GM18502 (cell line): Measurements from ENCODE around the gene BMP6.
"Not testable (repeated sequence)": the region's sequence is repeated elsewhere in the genome, so short reads cannot be mapped to it uniquely, and the experiment has no call there.

ENCODE experiments used
- ATAC-seq: cut with Tn5 transposase; IDR thresholded peaks from one replicate; pipeline ENCODE4 v1.9.1; 2021; ENCODE audit warnings: mild to moderate bottlenecking; ENCODE audit not compliant: unreplicated experiment, poor library complexity

Gene BMP6

GRCh38 chr6:7878401-7878964 lies 152.6 kb downstream of the BMP6 start:
- ATAC-seq, result no peak

DNA sequence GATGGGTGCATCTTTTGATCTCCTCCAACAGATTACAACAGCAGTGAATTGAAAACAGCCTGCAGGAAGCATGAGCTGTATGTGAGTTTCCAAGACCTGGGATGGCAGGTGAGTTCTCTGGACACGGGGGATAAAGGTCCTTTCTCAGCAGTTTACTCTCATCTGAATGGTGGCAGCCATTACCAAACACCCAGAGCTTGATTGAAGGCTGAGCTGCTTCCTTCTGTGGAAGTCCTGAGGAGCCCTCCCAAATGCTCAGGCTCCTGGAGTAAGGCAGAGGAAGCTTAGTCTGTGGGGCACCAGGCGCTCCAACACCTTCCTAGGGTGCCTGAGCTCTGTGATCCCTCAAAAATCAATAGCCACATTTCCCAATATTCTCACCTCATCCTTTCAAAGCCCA lies 153.1 kb downstream of the BMP6 start:
- ATAC-seq, result no peak

- no peak for ATAC-seq
These were observed 153.7 kb downstream of the BMP6 start for GRCh38 chr6:7879579-7879978.

DNA sequence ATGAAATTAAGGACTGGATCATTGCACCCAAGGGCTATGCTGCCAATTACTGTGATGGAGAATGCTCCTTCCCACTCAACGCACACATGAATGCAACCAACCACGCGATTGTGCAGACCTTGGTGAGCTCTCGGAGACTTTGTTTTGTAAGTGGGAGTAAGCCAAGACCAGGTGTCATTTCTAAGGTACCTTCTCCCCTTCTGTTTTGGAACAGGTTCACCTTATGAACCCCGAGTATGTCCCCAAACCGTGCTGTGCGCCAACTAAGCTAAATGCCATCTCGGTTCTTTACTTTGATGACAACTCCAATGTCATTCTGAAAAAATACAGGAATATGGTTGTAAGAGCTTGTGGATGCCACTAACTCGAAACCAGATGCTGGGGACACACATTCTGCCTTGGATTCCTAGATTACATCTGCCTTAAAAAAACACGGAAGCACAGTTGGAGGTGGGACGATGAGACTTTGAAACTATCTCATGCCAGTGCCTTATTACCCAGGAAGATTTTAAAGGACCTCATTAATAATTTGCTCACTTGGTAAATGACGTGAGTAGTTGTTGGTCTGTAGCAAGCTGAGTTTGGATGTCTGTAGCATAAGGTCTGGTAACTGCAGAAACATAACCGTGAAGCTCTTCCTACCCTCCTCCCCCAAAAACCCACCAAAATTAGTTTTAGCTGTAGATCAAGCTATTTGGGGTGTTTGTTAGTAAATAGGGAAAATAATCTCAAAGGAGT lies 154.2 kb downstream of the BMP6 start:
- ATAC-seq, result no peak

GRCh38 chr6:7880718-7881107 lies 154.8 kb downstream of the BMP6 start:
- no peak for ATAC-seq

GRCh38 chr6:7881765-7882500 lies 156.0 kb downstream of the BMP6 start:
- ATAC-seq, result no peak

DNA sequence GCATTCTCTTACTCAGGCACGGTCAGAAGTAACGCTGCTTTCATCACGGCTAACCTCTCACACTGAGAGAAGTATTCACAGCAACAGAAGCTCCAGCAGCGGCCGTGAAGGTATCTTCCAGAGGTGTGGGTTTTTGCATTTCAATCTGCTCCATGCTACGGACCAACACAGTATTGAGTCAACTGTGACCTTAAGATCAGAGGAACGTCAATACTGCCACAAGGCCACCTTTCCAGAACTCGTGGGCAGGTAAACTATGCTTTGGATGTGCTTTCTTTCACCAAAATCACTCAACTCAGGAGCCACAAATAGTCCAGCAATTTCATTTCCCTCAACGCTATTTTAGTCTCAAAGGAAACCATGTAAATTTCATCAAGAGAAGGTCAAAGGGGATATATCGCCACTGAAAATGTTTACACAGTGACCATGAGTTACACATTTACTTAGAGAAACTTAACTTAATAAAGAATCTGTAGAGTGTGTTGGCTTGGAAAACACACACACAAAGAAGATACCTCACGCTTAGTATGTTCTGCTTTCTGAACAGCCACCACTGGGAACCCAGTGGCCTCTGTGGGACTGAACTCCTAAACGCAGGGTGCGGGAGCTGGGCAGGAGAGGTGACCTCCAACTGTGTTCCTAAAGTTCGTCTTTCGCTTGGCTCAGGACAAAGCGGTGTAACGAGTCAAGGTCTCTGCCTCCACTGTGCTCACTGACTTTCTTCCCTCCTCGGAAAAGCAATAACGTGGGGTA lies 156.8 kb downstream of the BMP6 start:
- ATAC-seq, result no peak

- no peak for ATAC-seq
These were observed 157.5 kb downstream of the BMP6 start for GRCh38 chr6:7883381-7883780.

- ATAC-seq, result no peak
These were observed 160.2 kb downstream of the BMP6 start for GRCh38 chr6:7886132-7886531.

DNA sequence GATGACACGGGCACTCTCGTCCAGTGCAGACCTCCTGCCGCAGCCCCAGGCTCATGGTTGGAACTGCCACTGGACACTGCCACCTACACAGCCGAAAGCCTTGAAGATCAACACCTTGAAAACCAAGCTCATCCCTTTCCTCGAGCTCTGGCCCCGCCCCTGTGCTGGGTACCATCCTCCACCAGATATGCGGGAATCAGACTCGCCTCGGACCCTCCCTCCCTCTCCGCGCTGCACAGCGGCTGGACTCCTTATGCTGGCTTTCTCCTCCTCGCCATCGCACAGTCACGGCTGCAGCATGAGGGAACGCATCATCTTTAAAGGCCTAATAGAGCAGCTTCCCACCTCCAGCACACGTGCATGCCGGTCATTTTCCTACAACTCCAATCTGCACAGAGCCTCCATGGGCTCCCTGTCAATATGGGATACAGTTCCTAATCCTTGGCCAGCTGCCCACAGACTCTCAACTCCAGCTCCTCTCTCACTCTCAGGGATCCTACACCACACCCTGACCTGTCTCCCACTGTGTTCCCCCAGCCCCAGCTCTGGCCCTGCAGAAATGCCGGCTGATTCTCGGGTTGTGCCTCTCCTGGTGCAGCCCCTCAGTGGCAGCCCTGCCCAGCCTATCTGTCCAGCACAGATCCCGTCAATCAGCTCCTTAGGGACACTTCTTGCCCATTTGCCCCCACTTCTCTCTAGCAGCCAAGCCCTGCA lies 161.5 kb downstream of the BMP6 start:
- no peak for ATAC-seq

GRCh38 chr6:7888587-7889357 lies 162.9 kb downstream of the BMP6 start:
- no peak for ATAC-seq

DNA sequence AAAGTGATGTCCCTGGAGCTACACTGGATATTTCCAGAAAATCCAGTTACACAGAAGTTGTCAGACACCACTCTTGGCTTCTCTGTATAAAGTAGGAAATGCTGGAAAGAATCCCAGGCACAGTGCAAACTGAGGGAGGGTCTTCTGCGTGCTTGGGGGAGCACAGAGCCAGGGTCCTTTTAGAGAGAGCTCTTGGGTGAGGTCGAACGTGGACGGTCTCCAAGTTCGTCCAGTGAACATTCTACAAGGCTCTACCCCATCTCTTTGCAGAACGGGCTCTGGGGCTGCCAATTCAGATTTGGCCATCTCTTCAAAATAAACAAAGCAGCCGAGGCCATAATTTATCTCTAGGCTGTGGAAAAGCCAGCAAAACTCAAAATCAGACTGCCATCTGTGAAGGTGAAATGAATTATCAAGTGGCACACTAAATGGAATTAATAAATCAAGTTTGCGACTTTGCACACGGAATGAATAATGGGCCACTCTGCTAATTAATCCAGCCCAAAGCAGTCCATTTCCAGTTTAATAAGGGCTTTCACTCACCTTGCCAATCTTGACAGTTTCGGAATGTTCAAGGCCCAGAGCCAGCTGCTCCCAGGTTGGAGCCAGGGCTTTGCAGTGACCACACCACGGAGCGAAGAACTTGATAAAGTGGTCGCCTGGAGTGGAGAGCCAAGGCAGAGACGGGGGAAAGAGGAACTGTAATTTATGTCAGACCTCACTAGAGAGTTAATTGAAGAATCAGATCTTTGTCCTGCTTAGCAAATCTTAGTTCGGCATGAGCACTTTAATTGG lies 165.4 kb downstream of the BMP6 start:
- ATAC-seq, result no peak

GRCh38 chr6:7892367-7892766 lies 166.5 kb downstream of the BMP6 start:
- ATAC-seq, result not testable (repeated sequence)

- no peak for ATAC-seq
These were observed 167.4 kb downstream of the BMP6 start for GRCh38 chr6:7893342-7893741.

GRCh38 chr6:7894262-7895124 lies 168.6 kb downstream of the BMP6 start:
- ATAC-seq, result no peak

DNA sequence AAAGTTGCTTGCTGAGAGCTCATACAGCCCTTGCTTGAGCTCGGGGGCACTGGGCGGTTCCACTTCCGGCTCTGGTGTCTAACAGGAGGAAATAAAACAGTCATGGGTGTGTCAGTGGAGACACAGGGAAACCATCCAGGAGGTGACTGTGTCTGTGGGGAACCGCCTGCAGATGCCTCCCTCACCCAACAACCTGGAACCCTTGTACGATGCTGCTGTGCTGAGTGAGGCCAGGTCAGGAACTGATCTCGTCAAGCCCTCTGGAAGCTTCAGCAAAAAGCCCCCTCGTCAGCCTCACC lies 169.2 kb downstream of the BMP6 start:
- ATAC-seq, result no peak

DNA sequence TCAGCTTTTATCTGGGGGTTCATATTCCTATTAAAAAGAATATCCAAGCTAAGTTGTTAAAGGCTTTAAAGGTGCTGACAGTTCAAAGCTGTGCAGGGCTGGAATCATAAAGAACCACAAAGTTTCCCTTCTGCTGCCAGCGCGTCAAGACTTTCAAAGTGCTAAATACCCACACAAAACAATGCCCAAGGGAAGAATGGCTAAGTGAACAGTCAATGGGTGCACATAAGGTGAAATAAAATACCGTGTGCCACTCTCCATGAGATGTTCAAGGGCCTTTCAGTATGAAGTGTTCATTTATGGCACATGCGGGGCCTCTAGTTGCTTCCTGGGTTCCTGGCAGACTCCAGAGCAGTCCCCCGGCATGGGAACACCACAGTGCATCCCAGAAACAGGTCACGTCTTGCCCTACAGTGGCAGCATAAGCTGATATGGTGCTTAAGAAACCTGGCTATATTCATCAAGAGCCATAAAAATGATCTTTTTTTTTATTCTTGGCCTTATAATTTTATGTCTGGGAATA lies 170.6 kb downstream of the BMP6 start:
- ATAC-seq, result no peak
